Panc1 (cell line): ENCODE results near the gene WDR88.

Source experiments
- POLR2AphosphoS5 ChIP-seq: IDR thresholded peaks from 2 replicates; pipeline ENCODE4 v1.6.1; 2012; ENCODE audit warnings: mild to moderate bottlenecking, low read depth, low read length, moderate library complexity
- SIN3A ChIP-seq: IDR thresholded peaks from 2 replicates; pipeline ENCODE4 v1.6.1; 2012; ENCODE audit warnings: low read depth, mild to moderate bottlenecking, low read length, moderate library complexity, borderline replicate concordance; ENCODE audit not compliant: insufficient read depth
- TCF7L2 ChIP-seq: IDR thresholded peaks from 2 replicates; pipeline ENCODE4 v1.6.1; 2011; ENCODE audit warnings: mild to moderate bottlenecking, low read depth, low read length, inconsistent platforms
- TF ChIP-seq, protein P1 (sequence below): fragments of 450-650 bp; IDR thresholded peaks from 2 replicates; pipeline ENCODE4 v1.5.1; 2017; ENCODE audit warnings: mild to moderate bottlenecking
- TF ChIP-seq, protein P2 (sequence below), 2 experiments: IDR thresholded peaks; 2 replicates each; pipeline ENCODE4 v1.6.1; 2011 to 2012; ENCODE audit warnings: low read depth in 2 of 2, control low read depth in 1 of 2, low read length in 1 of 2, mild to moderate bottlenecking in 1 of 2, moderate library complexity in 1 of 2; ENCODE audit not compliant: insufficient read depth in 1 of 2

DNA sequence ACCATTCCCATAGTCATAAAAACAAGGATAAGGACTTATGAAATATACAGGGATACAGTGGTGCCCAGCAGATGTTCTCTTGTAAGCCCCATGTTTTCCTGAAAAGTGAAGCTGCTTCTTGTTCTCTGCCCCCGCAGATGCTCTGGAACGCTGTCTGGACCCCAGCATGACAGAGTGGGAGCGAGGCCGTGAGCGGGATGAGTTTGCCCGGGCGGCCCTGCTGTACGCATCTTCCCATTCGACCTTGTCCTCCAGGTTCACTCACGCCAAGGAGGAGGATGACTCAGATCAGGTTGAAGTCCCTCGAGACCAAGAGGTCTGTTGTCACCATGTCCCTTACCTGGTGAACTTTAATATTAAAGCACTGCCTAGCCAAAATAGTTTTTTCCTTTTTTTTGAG lies 20.3 kb upstream of the WDR88 start:
- TF ChIP-seq POLR2AphosphoS5 = no peak
- TF ChIP-seq, protein P1, sequence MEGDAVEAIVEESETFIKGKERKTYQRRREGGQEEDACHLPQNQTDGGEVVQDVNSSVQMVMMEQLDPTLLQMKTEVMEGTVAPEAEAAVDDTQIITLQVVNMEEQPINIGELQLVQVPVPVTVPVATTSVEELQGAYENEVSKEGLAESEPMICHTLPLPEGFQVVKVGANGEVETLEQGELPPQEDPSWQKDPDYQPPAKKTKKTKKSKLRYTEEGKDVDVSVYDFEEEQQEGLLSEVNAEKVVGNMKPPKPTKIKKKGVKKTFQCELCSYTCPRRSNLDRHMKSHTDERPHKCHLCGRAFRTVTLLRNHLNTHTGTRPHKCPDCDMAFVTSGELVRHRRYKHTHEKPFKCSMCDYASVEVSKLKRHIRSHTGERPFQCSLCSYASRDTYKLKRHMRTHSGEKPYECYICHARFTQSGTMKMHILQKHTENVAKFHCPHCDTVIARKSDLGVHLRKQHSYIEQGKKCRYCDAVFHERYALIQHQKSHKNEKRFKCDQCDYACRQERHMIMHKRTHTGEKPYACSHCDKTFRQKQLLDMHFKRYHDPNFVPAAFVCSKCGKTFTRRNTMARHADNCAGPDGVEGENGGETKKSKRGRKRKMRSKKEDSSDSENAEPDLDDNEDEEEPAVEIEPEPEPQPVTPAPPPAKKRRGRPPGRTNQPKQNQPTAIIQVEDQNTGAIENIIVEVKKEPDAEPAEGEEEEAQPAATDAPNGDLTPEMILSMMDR = no peak
- TF ChIP-seq, protein P2, sequence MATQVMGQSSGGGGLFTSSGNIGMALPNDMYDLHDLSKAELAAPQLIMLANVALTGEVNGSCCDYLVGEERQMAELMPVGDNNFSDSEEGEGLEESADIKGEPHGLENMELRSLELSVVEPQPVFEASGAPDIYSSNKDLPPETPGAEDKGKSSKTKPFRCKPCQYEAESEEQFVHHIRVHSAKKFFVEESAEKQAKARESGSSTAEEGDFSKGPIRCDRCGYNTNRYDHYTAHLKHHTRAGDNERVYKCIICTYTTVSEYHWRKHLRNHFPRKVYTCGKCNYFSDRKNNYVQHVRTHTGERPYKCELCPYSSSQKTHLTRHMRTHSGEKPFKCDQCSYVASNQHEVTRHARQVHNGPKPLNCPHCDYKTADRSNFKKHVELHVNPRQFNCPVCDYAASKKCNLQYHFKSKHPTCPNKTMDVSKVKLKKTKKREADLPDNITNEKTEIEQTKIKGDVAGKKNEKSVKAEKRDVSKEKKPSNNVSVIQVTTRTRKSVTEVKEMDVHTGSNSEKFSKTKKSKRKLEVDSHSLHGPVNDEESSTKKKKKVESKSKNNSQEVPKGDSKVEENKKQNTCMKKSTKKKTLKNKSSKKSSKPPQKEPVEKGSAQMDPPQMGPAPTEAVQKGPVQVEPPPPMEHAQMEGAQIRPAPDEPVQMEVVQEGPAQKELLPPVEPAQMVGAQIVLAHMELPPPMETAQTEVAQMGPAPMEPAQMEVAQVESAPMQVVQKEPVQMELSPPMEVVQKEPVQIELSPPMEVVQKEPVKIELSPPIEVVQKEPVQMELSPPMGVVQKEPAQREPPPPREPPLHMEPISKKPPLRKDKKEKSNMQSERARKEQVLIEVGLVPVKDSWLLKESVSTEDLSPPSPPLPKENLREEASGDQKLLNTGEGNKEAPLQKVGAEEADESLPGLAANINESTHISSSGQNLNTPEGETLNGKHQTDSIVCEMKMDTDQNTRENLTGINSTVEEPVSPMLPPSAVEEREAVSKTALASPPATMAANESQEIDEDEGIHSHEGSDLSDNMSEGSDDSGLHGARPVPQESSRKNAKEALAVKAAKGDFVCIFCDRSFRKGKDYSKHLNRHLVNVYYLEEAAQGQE (IDR thresholded peaks at IDR 0.05; ENCODE audit: insufficient read depth in 1 of 2, low read depth in 2 of 2, low read length in 1 of 2) = no peak
- no peak for TF ChIP-seq SIN3A
- TF ChIP-seq TCF7L2 = no peak
